ENCODE results near the gene KIFC1.

Gene KIFC1

GRCh38 chr6:33451606-33452005 lies 60.0 kb downstream of the KIFC1 start:
- Histone ChIP-seq H3K18ac (ENCODE audit: low read length) (no peak overlapping the region), H3K9me3 (ENCODE audit: insufficient read depth, low read depth, low read length) (no peaks in the 10 kb centered on the region), H3K4me2 (ENCODE audit: low read length) (no peak overlapping the region), H3K9ac (ENCODE audit: low read length) (no peak overlapping the region), H3K4me3 (ENCODE audit: low read depth, low read length) (no peak overlapping the region), H3K27ac (ENCODE audit: low read depth, low read length) (no peak overlapping the region), H3K23ac (ENCODE audit: low read length) (no peak overlapping the region), H4K91ac (ENCODE audit: low read depth, low read length) (no peak overlapping the region), H2BK12ac (ENCODE audit: low read length) (no peak overlapping the region), H4K8ac (ENCODE audit: low read depth, low read length) (no peak overlapping the region), H2BK120ac (ENCODE audit: insufficient read depth, low read length, poor library complexity) (no peak overlapping the region), H3K4ac (ENCODE audit: low read depth, low read length) (no peak overlapping the region), H3K27me3 (ENCODE audit: insufficient read depth, low read length) (no peaks in the 10 kb centered on the region), H4K12ac (ENCODE audit: low read depth, low read length) (no peak overlapping the region), H3K4me1 (ENCODE audit: control insufficient read depth in 1 of 2, insufficient read depth in 2 of 2, low read length in 2 of 2) (peaks cover 4 to 7% of the 10 kb centered on the region in 2 experiments), H3K36me3 (ENCODE audit: control insufficient read depth in 1 of 2, insufficient read depth in 2 of 2, low read length in 2 of 2) (peaks cover 40 to 43% of the 10 kb centered on the region in 2 experiments), H3K79me1 (ENCODE audit: low read length) (peaks cover 3% of the 10 kb centered on the region), H3K79me2 (ENCODE audit: control insufficient read depth, insufficient read depth, low read length, poor library complexity) (peaks cover 4% of the 10 kb centered on the region), H2AK5ac (ENCODE audit: low read length) (no peak overlapping the region), H2BK5ac (ENCODE audit: low read depth, low read length, poor library complexity) (no peak overlapping the region), H2AFZ (ENCODE audit: insufficient read depth, low read length, poor library complexity) (no peak overlapping the region), H3K14ac (ENCODE audit: low read length) (no peak overlapping the region)
- WGBS (ENCODE audit: extremely low coverage, insufficient coverage, insufficient read length): no CpG with 5 or more reads among the region's 15 CpGs
- DNase-seq: no peak

- Histone ChIP-seq H3K79me1 (ENCODE audit: low read length) (peaks cover 3% of the 10 kb centered on the region), H4K8ac (ENCODE audit: low read depth, low read length) (no peak overlapping the region), H3K4me2 (ENCODE audit: low read length) (no peak overlapping the region), H3K14ac (ENCODE audit: low read length) (no peak overlapping the region), H2AK5ac (ENCODE audit: low read length) (no peak overlapping the region), H3K9me3 (ENCODE audit: insufficient read depth, low read depth, low read length) (no peaks in the 10 kb centered on the region), H3K27ac (ENCODE audit: low read depth, low read length) (no peak overlapping the region), H3K23ac (ENCODE audit: low read length) (no peak overlapping the region), H3K79me2 (ENCODE audit: control insufficient read depth, insufficient read depth, low read length, poor library complexity) (peaks cover 4% of the 10 kb centered on the region), H3K4ac (ENCODE audit: low read depth, low read length) (no peak overlapping the region), H4K12ac (ENCODE audit: low read depth, low read length) (no peak overlapping the region), H3K4me3 (ENCODE audit: low read depth, low read length) (no peak overlapping the region), H3K27me3 (ENCODE audit: insufficient read depth, low read length) (no peaks in the 10 kb centered on the region), H3K18ac (ENCODE audit: low read length) (no peak overlapping the region), H2BK120ac (ENCODE audit: insufficient read depth, low read length, poor library complexity) (no peak overlapping the region), H2AFZ (ENCODE audit: insufficient read depth, low read length, poor library complexity) (no peak overlapping the region), H3K4me1 (ENCODE audit: control insufficient read depth in 1 of 2, insufficient read depth in 2 of 2, low read length in 2 of 2) (peaks cover 4 to 7% of the 10 kb centered on the region in 2 experiments), H2BK12ac (ENCODE audit: low read length) (no peak overlapping the region), H4K91ac (ENCODE audit: low read depth, low read length) (no peak overlapping the region), H3K36me3 (ENCODE audit: control insufficient read depth in 1 of 2, insufficient read depth in 2 of 2, low read length in 2 of 2) (peaks cover 35 to 36% of the 10 kb centered on the region in 2 experiments), H3K9ac (ENCODE audit: low read length) (no peak overlapping the region), H2BK5ac (ENCODE audit: low read depth, low read length, poor library complexity) (no peak overlapping the region)
- DNase-seq: no peak
- no CpG with 5 or more reads among the region's 4 CpGs for WGBS (ENCODE audit: extremely low coverage, insufficient coverage, insufficient read length)
Measured at GRCh38 chr6:33452496-33452895, 60.9 kb downstream of the KIFC1 start.

- no peak overlapping the region for H3K14ac ChIP-seq (ENCODE audit: low read length)
- no peak overlapping the region for H2AK5ac ChIP-seq (ENCODE audit: low read length)
- H3K4ac ChIP-seq (ENCODE audit: low read depth, low read length): no peak overlapping the region
- DNase-seq: peak in 1 of 2 donors; percentile 4
- no peak overlapping the region for H3K4me3 ChIP-seq (ENCODE audit: low read depth, low read length)
- no peak overlapping the region for H2BK5ac ChIP-seq (ENCODE audit: low read depth, low read length, poor library complexity)
- H3K27me3 ChIP-seq (ENCODE audit: insufficient read depth, low read length): no peaks in the 10 kb centered on the region
- H2BK120ac ChIP-seq (ENCODE audit: insufficient read depth, low read length, poor library complexity): no peak overlapping the region
- H2AFZ ChIP-seq (ENCODE audit: insufficient read depth, low read length, poor library complexity): no peak overlapping the region
- no peak overlapping the region for H3K23ac ChIP-seq (ENCODE audit: low read length)
- peaks cover 4 to 7% of the 10 kb centered on the region in 2 experiments for H3K4me1 ChIP-seq (ENCODE audit: control insufficient read depth in 1 of 2, insufficient read depth in 2 of 2, low read length in 2 of 2)
- no peak overlapping the region for H4K91ac ChIP-seq (ENCODE audit: low read depth, low read length)
- H3K9me3 ChIP-seq (ENCODE audit: insufficient read depth, low read depth, low read length): no peaks in the 10 kb centered on the region
- H3K4me2 ChIP-seq (ENCODE audit: low read length): peak overlapping the region; percentile 97
- H3K79me1 ChIP-seq (ENCODE audit: low read length): peaks cover 3% of the 10 kb centered on the region
- no peak overlapping the region for H2BK12ac ChIP-seq (ENCODE audit: low read length)
- no peak overlapping the region for H3K9ac ChIP-seq (ENCODE audit: low read length)
- peaks cover 4% of the 10 kb centered on the region for H3K79me2 ChIP-seq (ENCODE audit: control insufficient read depth, insufficient read depth, low read length, poor library complexity)
- WGBS (ENCODE audit: extremely low coverage, insufficient coverage, insufficient read length): no CpG with 5 or more reads among the region's 12 CpGs
- H3K18ac ChIP-seq (ENCODE audit: low read length): no peak overlapping the region
- H3K36me3 ChIP-seq (ENCODE audit: control insufficient read depth in 1 of 2, insufficient read depth in 2 of 2, low read length in 2 of 2): peaks cover 25 to 26% of the 10 kb centered on the region in 2 experiments
- H4K12ac ChIP-seq (ENCODE audit: low read depth, low read length): no peak overlapping the region
- no peak overlapping the region for H4K8ac ChIP-seq (ENCODE audit: low read depth, low read length)
- H3K27ac ChIP-seq (ENCODE audit: low read depth, low read length): no peak overlapping the region
Measured at GRCh38 chr6:33453393-33454008, 61.9 kb downstream of the KIFC1 start.

GRCh38 chr6:33454009-33454946 lies 62.7 kb downstream of the KIFC1 start, which contains the start of gene ZBTB9:
TSS of gene ZBTB9 (plus strand) at chr6:33454576. CDS start at chr6:33455101, 525 bp downstream.
- no CpG with 5 or more reads among the region's 65 CpGs for WGBS (ENCODE audit: extremely low coverage, insufficient coverage, insufficient read length)
- Histone ChIP-seq H3K4me3 (ENCODE audit: low read depth, low read length) (peak within 1 kb of the TSS; percentile 89), H2AFZ (ENCODE audit: insufficient read depth, low read length, poor library complexity) (peak within 1 kb of the TSS; percentile 75)

More at GRCh38 chr6:33454009-33454946, 62.7 kb downstream of the KIFC1 start, which contains the start of gene ZBTB9:
- H2BK12ac ChIP-seq (ENCODE audit: low read length): no peak within 1 kb of the TSS
- peaks cover 19% of the 10 kb centered on the region in 2 experiments for H3K36me3 ChIP-seq (ENCODE audit: control insufficient read depth in 1 of 2, insufficient read depth in 2 of 2, low read length in 2 of 2)
- peaks cover 3% of the 10 kb centered on the region for H3K79me1 ChIP-seq (ENCODE audit: low read length)
- H2BK5ac ChIP-seq (ENCODE audit: low read depth, low read length, poor library complexity): peak within 1 kb of the TSS; percentile 8
- no peak within 1 kb of the TSS for H2BK120ac ChIP-seq (ENCODE audit: insufficient read depth, low read length, poor library complexity)
- peak within 1 kb of the TSS; percentile 34 for H4K12ac ChIP-seq (ENCODE audit: low read depth, low read length)
- H4K91ac ChIP-seq (ENCODE audit: low read depth, low read length): peak within 1 kb of the TSS; percentile 49
- peak; percentile 97 to 98 for DNase-seq
- H3K27ac ChIP-seq (ENCODE audit: low read depth, low read length): peak within 1 kb of the TSS; percentile 7
- no peaks in the 10 kb centered on the region for H3K27me3 ChIP-seq (ENCODE audit: insufficient read depth, low read length)
- peaks cover 4 to 7% of the 10 kb centered on the region in 2 experiments for H3K4me1 ChIP-seq (ENCODE audit: control insufficient read depth in 1 of 2, insufficient read depth in 2 of 2, low read length in 2 of 2)
- peak within 1 kb of the TSS; percentile 52 for H3K4ac ChIP-seq (ENCODE audit: low read depth, low read length)
- H3K79me2 ChIP-seq (ENCODE audit: control insufficient read depth, insufficient read depth, low read length, poor library complexity): peaks cover 4% of the 10 kb centered on the region
- peak within 1 kb of the TSS; percentile 85 for H4K8ac ChIP-seq (ENCODE audit: low read depth, low read length)
- H3K4me2 ChIP-seq (ENCODE audit: low read length): peak within 1 kb of the TSS; percentile 97
- H3K9ac ChIP-seq (ENCODE audit: low read length): peak within 1 kb of the TSS; percentile 83
- no peaks in the 10 kb centered on the region for H3K9me3 ChIP-seq (ENCODE audit: insufficient read depth, low read depth, low read length)
- H3K18ac ChIP-seq (ENCODE audit: low read length): peak within 1 kb of the TSS; percentile 28
- H3K14ac ChIP-seq (ENCODE audit: low read length): peak within 1 kb of the TSS; percentile 56
- no peak within 1 kb of the TSS for H3K23ac ChIP-seq (ENCODE audit: low read length)
- H2AK5ac ChIP-seq (ENCODE audit: low read length): peak within 1 kb of the TSS; percentile 64

All from trophoblast cell (in vitro differentiated cells and primary cell).